H9 (cell line): ENCODE results near the gene KCNMA1. TPM values are rescaled to one million over a fixed set of nuclear protein-coding genes. Genes with fewer than 3 reads are reported as not detected.

ENCODE experiments used
- DNase-seq: peaks from one replicate; pipeline ENCODE4 v3.0.0-alpha.2; 2017
- H2AFZ ChIP-seq: one replicate; pipeline ENCODE4 v1.6.1; 2013; ENCODE audit warnings: mild to moderate bottlenecking, low read length, control low read depth, moderate library complexity
- H2AK5ac ChIP-seq: 2 replicates; pipeline ENCODE4 v1.6.1; 2013; ENCODE audit warnings: low read length, control low read depth, mixed read lengths; ENCODE audit not compliant: insufficient read length
- H2BK120ac ChIP-seq: one replicate; pipeline ENCODE4 v1.6.1; 2013; ENCODE audit warnings: low read depth, mild to moderate bottlenecking, low read length, control low read depth, inconsistent platforms; ENCODE audit not compliant: poor library complexity, severe bottlenecking
- H2BK12ac ChIP-seq: 2 replicates; pipeline ENCODE4 v1.6.1; 2013; ENCODE audit warnings: low read length, control low read depth, mixed read lengths, low read depth; ENCODE audit not compliant: insufficient read length
- H2BK15ac ChIP-seq: 2 replicates; pipeline ENCODE4 v1.6.1; 2013; ENCODE audit warnings: low read depth, low read length, control low read depth
- H2BK20ac ChIP-seq: one replicate; pipeline ENCODE4 v1.6.1; 2013; ENCODE audit warnings: low read depth, mild to moderate bottlenecking, low read length, control low read depth, inconsistent platforms; ENCODE audit not compliant: poor library complexity, severe bottlenecking
- H2BK5ac ChIP-seq: 2 replicates; pipeline ENCODE4 v1.6.1; 2013; ENCODE audit warnings: low read length, control low read depth, mixed read lengths; ENCODE audit not compliant: insufficient read length
- H3K14ac ChIP-seq: 2 replicates; pipeline ENCODE4 v1.6.1; 2013; ENCODE audit warnings: low read length, control low read depth; ENCODE audit not compliant: insufficient read depth
- H3K18ac ChIP-seq: 2 replicates; pipeline ENCODE4 v1.6.1; 2013; ENCODE audit warnings: low read depth, mild to moderate bottlenecking, mixed read lengths, low read length, control low read depth; ENCODE audit not compliant: insufficient read length
- H3K23ac ChIP-seq: 2 replicates; pipeline ENCODE4 v1.6.1; 2013; ENCODE audit warnings: low read length, control low read depth, mixed read lengths, low read depth; ENCODE audit not compliant: insufficient read length
- H3K23me2 ChIP-seq: 2 replicates; pipeline ENCODE4 v1.6.1; 2013; ENCODE audit warnings: low read depth, mild to moderate bottlenecking, mixed read lengths, low read length, control low read depth; ENCODE audit not compliant: insufficient read length, poor library complexity, severe bottlenecking
- H3K27ac ChIP-seq: 2 replicates; pipeline ENCODE4 v1.5.1; 2013; ENCODE audit warnings: low read length, control low read depth, mixed read lengths, low read depth; ENCODE audit not compliant: insufficient read length
- H3K27me3 ChIP-seq: 2 replicates; pipeline ENCODE4 v1.6.1; 2013; ENCODE audit warnings: low read length, control low read depth, inconsistent platforms; ENCODE audit not compliant: insufficient read depth
- H3K4ac ChIP-seq: 2 replicates; pipeline ENCODE4 v1.6.1; 2013; ENCODE audit warnings: low read depth, mild to moderate bottlenecking, control low read depth, inconsistent platforms, low read length, moderate library complexity
- H3K4me1 ChIP-seq: 2 replicates; pipeline ENCODE4 v1.6.1; 2013; ENCODE audit warnings: low read length, control low read depth, inconsistent platforms; ENCODE audit not compliant: insufficient read depth
- H3K4me2 ChIP-seq: 2 replicates; pipeline ENCODE4 v1.6.1; 2013; ENCODE audit warnings: low read length, control low read depth, mixed read lengths; ENCODE audit not compliant: insufficient read length, insufficient read depth
- H3K56ac ChIP-seq: 2 replicates; pipeline ENCODE4 v1.6.1; 2013; ENCODE audit warnings: low read depth, mild to moderate bottlenecking, mixed read lengths, low read length, control low read depth; ENCODE audit not compliant: insufficient read length
- H3K79me1 ChIP-seq: 2 replicates; pipeline ENCODE4 v1.6.1; 2013; ENCODE audit warnings: low read depth, mild to moderate bottlenecking, moderate library complexity, low read length, control low read depth, inconsistent platforms; ENCODE audit not compliant: insufficient read depth, poor library complexity, severe bottlenecking
- H3K79me2 ChIP-seq: 2 replicates; pipeline ENCODE4 v1.6.1; 2013; ENCODE audit warnings: low read length, control low read depth, inconsistent platforms; ENCODE audit not compliant: insufficient read depth
- H3K9ac ChIP-seq: 2 replicates; pipeline ENCODE4 v1.6.1; 2013; ENCODE audit warnings: low read length, control low read depth, mixed read lengths; ENCODE audit not compliant: insufficient read length; ENCODE audit errors: extremely low read depth
- H3K9me3 ChIP-seq: one replicate; pipeline ENCODE4 v1.6.1; 2013; ENCODE audit warnings: low read depth, low read length, inconsistent platforms; ENCODE audit not compliant: control insufficient read depth
- H3T11ph ChIP-seq: one replicate; pipeline ENCODE4 v1.6.1; 2013; ENCODE audit warnings: mild to moderate bottlenecking, low read length, control low read depth, inconsistent platforms
- H4K20me1 ChIP-seq: one replicate; pipeline ENCODE4 v1.6.1; 2013; ENCODE audit not compliant: control insufficient read depth, insufficient read length, insufficient read depth
- H4K5ac ChIP-seq: 2 replicates; pipeline ENCODE4 v1.6.1; 2013; ENCODE audit warnings: low read depth, mild to moderate bottlenecking, mixed read lengths, low read length, control low read depth; ENCODE audit not compliant: insufficient read length
- H4K8ac ChIP-seq: replicated peaks from 2 replicates; pipeline ENCODE4 v1.6.1; 2013; ENCODE audit warnings: low read length, control low read depth, mixed read lengths, low read depth; ENCODE audit not compliant: insufficient read length
- H4K91ac ChIP-seq: 2 replicates; pipeline ENCODE4 v1.6.1; 2013; ENCODE audit warnings: low read depth, mild to moderate bottlenecking, moderate library complexity, mixed read lengths, low read length, control low read depth; ENCODE audit not compliant: insufficient read length
- H3K27ac Mint-ChIP-seq, 3 experiments: 2 replicates in 2 of 3; 3 replicates in 1 of 3; pipeline ENCODE4 v1.8.0; 2020 to 2021; ENCODE audit warnings: mixed read lengths in 3 of 3, mild to moderate bottlenecking in 1 of 3, moderate library complexity in 1 of 3
- H3K27me3 Mint-ChIP-seq: 2 replicates; pipeline ENCODE4 v1.8.0; 2021; ENCODE audit warnings: low read depth, mild to moderate bottlenecking, moderate library complexity, mixed read lengths
- H3K36me3 Mint-ChIP-seq, 3 experiments: 2 replicates in 2 of 3; 3 replicates in 1 of 3; pipeline ENCODE4 v1.8.0; 2020 to 2021; ENCODE audit warnings: low read depth in 3 of 3, mixed read lengths in 3 of 3; ENCODE audit not compliant: insufficient read depth in 1 of 3
- H3K4me1 Mint-ChIP-seq, 2 experiments: 2 replicates each; pipeline ENCODE4 v1.8.0; 2020; ENCODE audit warnings: mixed read lengths in 2 of 2
- H3K4me3 Mint-ChIP-seq, 2 experiments: 2 replicates in 1 of 2; 3 replicates in 1 of 2; pipeline ENCODE4 v1.8.0; 2020 to 2021; ENCODE audit warnings: mild to moderate bottlenecking in 2 of 2, mixed read lengths in 2 of 2, moderate library complexity in 1 of 2
- H3K9me3 Mint-ChIP-seq, 2 experiments: 2 replicates in 1 of 2; 3 replicates in 1 of 2; pipeline ENCODE4 v1.8.0; 2020; ENCODE audit warnings: mild to moderate bottlenecking in 2 of 2, mixed read lengths in 2 of 2, moderate library complexity in 1 of 2
- CTCF ChIP-seq: fragments of 200-600 bp; sonication (generic); conservative IDR thresholded peaks from 3 replicates; pipeline ENCODE4 v1.8.0; 2021; ENCODE audit warnings: antibody characterized with exemption, mild to moderate bottlenecking
- WGBS: extraction: QIAGEN DNeasy Blood & Tissue Kit; methylation state at CpG from one replicate; pipeline ENCODE4 v1.1.7; 2013; ENCODE audit warnings: missing lambda C conversion rate, low lambda C conversion rate, mixed read lengths; ENCODE audit not compliant: insufficient read length; ENCODE audit errors: extremely low coverage; 5-methylcytosine and 5-hydroxymethylcytosine counted together
- total RNA-seq: library from RNA; stranded (reverse); gene quantifications from 2 replicates; pipeline ENCODE4 v1.2.1, GENCODE V29; 2021

Gene KCNMA1
- total RNA-seq, 1 experiment from 2014 or later, result 2.0 TPM

GRCh38 chr10:77452952-77453564, 184.6 kb downstream of the KCNMA1 start:
- no peak overlapping the region for H3K4me3 Mint-ChIP-seq
- Histone ChIP-seq H2BK15ac (no peak overlapping the region), H3K9me3 (no peaks in the 10 kb centered on the region), H3T11ph (no peak overlapping the region), H3K56ac (no peak overlapping the region), H3K79me1 (no peaks in the 10 kb centered on the region), H3K23me2 (no peaks in the 10 kb centered on the region), H2BK20ac (no peak overlapping the region), H3K4me2 (no peak overlapping the region), H3K4me1 (0 out of 2 replicates have a peak, but pooled peaks cover 5% of the 10 kb centered on the region), H4K8ac (no peak overlapping the region), H4K5ac (no peak overlapping the region), H2AFZ (no peak overlapping the region), H3K79me2 (no peaks in the 10 kb centered on the region), H4K20me1 (no peaks in the 10 kb centered on the region), H3K14ac (no peak overlapping the region), H3K23ac (no peak overlapping the region), H2AK5ac (no peak overlapping the region), H4K91ac (no peak overlapping the region), H3K9ac (no peak overlapping the region), H3K4ac (no peak overlapping the region), H3K27me3 (no peaks in the 10 kb centered on the region), H3K18ac (no peak overlapping the region), H2BK12ac (no peak overlapping the region), H2BK120ac (no peak overlapping the region), H3K27ac (no peak overlapping the region), H2BK5ac (no peak overlapping the region)
- DNase-seq, result no peak
- H3K9me3 Mint-ChIP-seq, result no peaks in the 10 kb centered on the region
- H3K36me3 Mint-ChIP-seq, result no peaks in the 10 kb centered on the region; a peak in 1 of 7 replicates
- TF ChIP-seq CTCF, result no peak
- H3K4me1 Mint-ChIP-seq, result peaks cover 28 to 33% of the 10 kb centered on the region in 2 experiments
- peaks cover 3% of the 10 kb centered on the region for H3K27me3 Mint-ChIP-seq
- WGBS, result no CpG with 5 or more reads among the region's 4 CpGs
- no peak overlapping the region; a peak in 1 of 7 replicates for H3K27ac Mint-ChIP-seq
